ENCODE data around the gene BMERB1. TPM values are rescaled to one million over a fixed set of nuclear protein-coding genes. Genes with fewer than 3 reads are reported as not detected.

Gene BMERB1
- total and polyA plus RNA-seq, 9 of the 15 experiments (the other 6 are each of a cell fraction or from before 2014, with no cell fraction given): 0.29 to 2.9 (median 0.94) TPM

DNA sequence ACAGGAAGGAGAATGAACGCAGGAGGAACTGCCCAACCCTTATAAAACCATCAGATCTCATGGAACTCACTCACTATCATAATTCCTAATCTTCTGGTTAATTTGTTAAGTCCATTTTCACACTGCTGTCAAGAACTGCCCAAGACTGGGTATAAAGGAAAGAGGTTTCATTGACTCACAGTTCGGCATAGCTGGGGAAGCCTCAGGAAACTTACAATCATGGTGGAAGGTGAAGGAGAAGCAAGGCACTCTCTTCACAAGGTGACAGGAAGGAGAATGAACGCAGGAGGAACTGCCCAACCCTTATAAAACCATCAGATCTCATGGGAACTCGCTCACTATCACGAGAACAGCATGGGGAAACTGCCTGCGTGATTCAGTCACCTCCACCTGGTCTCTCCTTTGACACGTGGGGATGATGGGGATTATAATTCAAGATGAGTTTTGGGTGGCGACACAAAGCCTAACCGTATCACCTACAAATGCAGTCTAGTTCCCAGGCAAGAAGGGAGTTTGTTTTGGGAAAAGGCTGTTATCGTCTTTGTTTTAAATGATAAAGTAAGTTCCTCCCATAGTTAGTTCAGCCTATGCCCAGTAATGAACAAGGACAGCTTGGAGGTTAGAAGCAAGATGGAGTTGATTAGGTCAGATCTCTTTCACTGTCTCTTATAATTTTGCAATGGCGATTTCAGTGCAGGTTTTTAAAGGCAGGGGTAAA is 139.7 kb downstream of the BMERB1 start (continued):
- TF ChIP-seq, protein P1, sequence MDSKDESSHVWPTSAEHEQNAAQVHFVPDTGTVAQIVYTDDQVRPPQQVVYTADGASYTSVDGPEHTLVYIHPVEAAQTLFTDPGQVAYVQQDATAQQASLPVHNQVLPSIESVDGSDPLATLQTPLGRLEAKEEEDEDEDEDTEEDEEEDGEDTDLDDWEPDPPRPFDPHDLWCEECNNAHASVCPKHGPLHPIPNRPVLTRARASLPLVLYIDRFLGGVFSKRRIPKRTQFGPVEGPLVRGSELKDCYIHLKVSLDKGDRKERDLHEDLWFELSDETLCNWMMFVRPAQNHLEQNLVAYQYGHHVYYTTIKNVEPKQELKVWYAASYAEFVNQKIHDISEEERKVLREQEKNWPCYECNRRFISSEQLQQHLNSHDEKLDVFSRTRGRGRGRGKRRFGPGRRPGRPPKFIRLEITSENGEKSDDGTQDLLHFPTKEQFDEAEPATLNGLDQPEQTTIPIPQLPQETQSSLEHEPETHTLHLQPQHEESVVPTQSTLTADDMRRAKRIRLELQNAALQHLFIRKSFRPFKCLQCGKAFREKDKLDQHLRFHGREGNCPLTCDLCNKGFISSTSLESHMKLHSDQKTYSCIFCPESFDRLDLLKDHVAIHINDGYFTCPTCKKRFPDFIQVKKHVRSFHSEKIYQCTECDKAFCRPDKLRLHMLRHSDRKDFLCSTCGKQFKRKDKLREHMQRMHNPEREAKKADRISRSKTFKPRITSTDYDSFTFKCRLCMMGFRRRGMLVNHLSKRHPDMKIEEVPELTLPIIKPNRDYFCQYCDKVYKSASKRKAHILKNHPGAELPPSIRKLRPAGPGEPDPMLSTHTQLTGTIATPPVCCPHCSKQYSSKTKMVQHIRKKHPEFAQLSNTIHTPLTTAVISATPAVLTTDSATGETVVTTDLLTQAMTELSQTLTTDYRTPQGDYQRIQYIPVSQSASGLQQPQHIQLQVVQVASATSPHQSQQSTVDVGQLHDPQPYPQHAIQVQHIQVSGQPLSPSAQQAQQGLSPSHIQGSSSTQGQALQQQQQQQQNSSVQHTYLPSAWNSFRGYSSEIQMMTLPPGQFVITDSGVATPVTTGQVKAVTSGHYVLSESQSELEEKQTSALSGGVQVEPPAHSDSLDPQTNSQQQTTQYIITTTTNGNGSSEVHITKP (IDR thresholded peaks at IDR 0.05; ENCODE audit: partially characterized antibody): peak; percentile 22
- peak; percentile 79 for TF ChIP-seq PML (IDR thresholded peaks at IDR 0.05; ENCODE audit: low read length)
- TF ChIP-seq, protein P2, sequence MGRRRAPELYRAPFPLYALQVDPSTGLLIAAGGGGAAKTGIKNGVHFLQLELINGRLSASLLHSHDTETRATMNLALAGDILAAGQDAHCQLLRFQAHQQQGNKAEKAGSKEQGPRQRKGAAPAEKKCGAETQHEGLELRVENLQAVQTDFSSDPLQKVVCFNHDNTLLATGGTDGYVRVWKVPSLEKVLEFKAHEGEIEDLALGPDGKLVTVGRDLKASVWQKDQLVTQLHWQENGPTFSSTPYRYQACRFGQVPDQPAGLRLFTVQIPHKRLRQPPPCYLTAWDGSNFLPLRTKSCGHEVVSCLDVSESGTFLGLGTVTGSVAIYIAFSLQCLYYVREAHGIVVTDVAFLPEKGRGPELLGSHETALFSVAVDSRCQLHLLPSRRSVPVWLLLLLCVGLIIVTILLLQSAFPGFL (CRISPR knock-in tag; IDR thresholded peaks at IDR 0.05): 0 out of 2 replicates have a peak, but pooled peaks have one; percentile 57
- TF ChIP-seq KDM5B (IDR thresholded peaks at IDR 0.05; ENCODE audit: insufficient replicate concordance, low read depth, low read length): peak; percentile 67
- 0 out of 2 replicates have a peak, but pooled peaks have one; percentile 47 for TF ChIP-seq RFX7 (CRISPR knock-in tag; IDR thresholded peaks at IDR 0.05)
- TF ChIP-seq ZEB2 (IDR thresholded peaks at IDR 0.05): peak; percentile 91
- peak; percentile 46; the same call in 1 of the 2 replicates for TF ChIP-seq SP1 (CRISPR knock-in tag; IDR thresholded peaks at IDR 0.05)
- TF ChIP-seq, protein P3, sequence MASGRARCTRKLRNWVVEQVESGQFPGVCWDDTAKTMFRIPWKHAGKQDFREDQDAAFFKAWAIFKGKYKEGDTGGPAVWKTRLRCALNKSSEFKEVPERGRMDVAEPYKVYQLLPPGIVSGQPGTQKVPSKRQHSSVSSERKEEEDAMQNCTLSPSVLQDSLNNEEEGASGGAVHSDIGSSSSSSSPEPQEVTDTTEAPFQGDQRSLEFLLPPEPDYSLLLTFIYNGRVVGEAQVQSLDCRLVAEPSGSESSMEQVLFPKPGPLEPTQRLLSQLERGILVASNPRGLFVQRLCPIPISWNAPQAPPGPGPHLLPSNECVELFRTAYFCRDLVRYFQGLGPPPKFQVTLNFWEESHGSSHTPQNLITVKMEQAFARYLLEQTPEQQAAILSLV (tag; IDR thresholded peaks at IDR 0.05): peak; percentile 88
- TF ChIP-seq KLF1 (tag; IDR thresholded peaks at IDR 0.05): 0 out of 2 replicates have a peak, but pooled peaks have one; percentile 60
- TF ChIP-seq, protein P4, sequence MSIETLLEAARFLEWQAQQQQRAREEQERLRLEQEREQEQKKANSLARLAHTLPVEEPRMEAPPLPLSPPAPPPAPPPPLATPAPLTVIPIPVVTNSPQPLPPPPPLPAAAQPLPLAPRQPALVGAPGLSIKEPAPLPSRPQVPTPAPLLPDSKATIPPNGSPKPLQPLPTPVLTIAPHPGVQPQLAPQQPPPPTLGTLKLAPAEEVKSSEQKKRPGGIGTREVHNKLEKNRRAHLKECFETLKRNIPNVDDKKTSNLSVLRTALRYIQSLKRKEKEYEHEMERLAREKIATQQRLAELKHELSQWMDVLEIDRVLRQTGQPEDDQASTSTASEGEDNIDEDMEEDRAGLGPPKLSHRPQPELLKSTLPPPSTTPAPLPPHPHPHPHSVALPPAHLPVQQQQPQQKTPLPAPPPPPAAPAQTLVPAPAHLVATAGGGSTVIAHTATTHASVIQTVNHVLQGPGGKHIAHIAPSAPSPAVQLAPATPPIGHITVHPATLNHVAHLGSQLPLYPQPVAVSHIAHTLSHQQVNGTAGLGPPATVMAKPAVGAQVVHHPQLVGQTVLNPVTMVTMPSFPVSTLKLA (conservative IDR thresholded peaks at IDR 0.05): peak; percentile 61 to 63; a peak in 3 of 4 replicates
- TF ChIP-seq STAT5B (CRISPR knock-in tag; IDR thresholded peaks at IDR 0.05): peak; percentile 63; the same call in 1 of the 2 replicates
- TF ChIP-seq, protein P5, sequence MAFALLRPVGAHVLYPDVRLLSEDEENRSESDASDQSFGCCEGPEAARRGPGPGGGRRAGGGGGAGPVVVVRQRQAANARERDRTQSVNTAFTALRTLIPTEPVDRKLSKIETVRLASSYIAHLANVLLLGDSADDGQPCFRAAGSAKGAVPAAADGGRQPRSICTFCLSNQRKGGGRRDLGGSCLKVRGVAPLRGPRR (CRISPR knock-in tag; IDR thresholded peaks at IDR 0.05): peak; percentile 86
- peak; percentile 48 for TF ChIP-seq ZNF707 (CRISPR knock-in tag; conservative IDR thresholded peaks at IDR 0.05)
- TF ChIP-seq, protein P6, sequence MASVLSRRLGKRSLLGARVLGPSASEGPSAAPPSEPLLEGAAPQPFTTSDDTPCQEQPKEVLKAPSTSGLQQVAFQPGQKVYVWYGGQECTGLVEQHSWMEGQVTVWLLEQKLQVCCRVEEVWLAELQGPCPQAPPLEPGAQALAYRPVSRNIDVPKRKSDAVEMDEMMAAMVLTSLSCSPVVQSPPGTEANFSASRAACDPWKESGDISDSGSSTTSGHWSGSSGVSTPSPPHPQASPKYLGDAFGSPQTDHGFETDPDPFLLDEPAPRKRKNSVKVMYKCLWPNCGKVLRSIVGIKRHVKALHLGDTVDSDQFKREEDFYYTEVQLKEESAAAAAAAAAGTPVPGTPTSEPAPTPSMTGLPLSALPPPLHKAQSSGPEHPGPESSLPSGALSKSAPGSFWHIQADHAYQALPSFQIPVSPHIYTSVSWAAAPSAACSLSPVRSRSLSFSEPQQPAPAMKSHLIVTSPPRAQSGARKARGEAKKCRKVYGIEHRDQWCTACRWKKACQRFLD (CRISPR knock-in tag; IDR thresholded peaks at IDR 0.05): peak; percentile 98
- TF ChIP-seq CAMTA2 (CRISPR knock-in tag; conservative IDR thresholded peaks at IDR 0.05): 0 out of 2 replicates have a peak, but pooled peaks have one; percentile 68
- TF ChIP-seq PTTG1 (tag; IDR thresholded peaks at IDR 0.05; ENCODE audit: low read depth): peak; percentile 94

Data from K562 (cell line).